GM21717 (cell line): ENCODE data around the gene RPS6KA2.
"Not testable (repeated sequence)": the region's sequence is repeated elsewhere in the genome, so short reads cannot be mapped to it uniquely, and the experiment has no call there.

ENCODE experiments used
- ATAC-seq: cut with Tn5 transposase; IDR thresholded peaks from one replicate; pipeline ENCODE4 v1.9.1; 2021; ENCODE audit warnings: mild to moderate bottlenecking, moderate library complexity; ENCODE audit not compliant: unreplicated experiment

Gene RPS6KA2

DNA sequence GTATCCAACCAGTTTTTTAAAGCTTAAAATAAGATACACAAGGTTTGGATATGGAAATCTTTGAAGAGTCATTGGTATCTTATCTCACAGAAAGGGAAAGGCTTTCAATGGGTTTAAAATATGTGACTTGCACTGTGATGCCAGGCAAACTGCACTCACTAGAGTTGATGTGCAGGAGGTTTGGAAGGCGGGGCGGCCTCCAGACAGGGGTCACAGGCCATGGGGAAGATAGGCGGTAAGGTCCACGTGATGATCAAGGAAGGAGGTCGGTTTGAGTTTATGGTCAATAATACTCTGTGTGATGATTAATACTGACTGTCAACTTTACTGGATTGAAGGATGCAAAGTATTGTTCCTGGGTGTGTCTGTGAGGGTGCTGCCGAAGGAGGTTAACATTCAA is 31.1 kb downstream of the RPS6KA2 start:
- ATAC-seq: no peak

DNA sequence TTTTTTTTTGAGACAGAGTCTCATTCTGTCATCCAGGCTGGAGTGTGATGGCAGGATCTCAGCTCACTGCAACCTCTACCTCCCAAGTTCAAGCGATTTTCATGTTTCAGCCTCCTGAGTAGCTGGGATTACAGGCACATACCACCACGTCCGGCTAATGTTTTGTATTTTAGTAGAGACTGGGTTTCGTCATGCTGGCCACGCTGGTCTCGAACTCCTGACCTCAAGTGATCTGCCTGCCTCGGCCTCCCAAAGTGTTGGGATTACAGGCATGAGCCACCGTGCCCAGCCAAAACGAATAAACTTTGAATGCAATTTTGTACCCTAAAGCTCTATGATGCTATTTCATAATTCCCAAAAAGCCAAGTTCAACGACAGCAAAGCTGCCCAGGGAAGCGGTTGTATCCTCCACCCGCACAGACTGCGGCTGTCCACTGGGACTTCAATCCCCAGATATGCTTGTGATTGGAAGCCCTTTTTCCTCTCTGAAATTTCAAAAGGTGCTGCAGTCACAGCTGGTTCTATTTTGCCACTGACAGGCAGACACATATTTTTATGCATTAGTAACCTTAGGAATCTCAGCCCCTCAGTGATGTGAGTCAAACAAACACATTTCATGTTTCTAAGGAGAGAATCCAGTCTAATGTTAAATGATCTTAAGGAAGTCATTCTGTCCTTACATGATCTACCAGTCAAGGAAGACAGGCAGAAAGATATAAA is 31.8 kb downstream of the RPS6KA2 start:
- ATAC-seq: no peak

GRCh38 chr6:166592821-166593220 is 34.2 kb downstream of the RPS6KA2 start:
- ATAC-seq: no peak

GRCh38 chr6:166591961-166592520 is 35.0 kb downstream of the RPS6KA2 start:
- no peak for ATAC-seq

DNA sequence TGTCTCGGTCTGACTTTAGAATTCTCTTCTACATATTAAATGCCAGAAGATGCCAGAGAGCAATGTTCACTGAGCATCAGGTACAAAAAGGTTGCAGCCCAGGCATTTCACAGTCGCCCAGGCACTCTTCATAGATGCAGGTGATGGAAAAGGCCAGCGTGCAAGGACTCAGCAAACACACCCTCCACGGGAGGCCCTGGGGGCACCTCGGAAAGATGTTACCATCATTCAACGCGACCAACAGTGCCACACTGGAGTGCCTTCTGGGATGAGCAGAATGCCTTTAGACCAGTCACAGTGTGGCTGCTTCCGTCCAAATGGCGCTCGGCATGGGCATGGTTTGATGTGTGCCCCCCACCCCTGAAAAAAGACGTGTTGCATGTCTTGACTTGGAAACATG is 36.0 kb downstream of the RPS6KA2 start:
- no peak for ATAC-seq

GRCh38 chr6:166589786-166590574 is 37.1 kb downstream of the RPS6KA2 start:
- ATAC-seq: no peak

DNA sequence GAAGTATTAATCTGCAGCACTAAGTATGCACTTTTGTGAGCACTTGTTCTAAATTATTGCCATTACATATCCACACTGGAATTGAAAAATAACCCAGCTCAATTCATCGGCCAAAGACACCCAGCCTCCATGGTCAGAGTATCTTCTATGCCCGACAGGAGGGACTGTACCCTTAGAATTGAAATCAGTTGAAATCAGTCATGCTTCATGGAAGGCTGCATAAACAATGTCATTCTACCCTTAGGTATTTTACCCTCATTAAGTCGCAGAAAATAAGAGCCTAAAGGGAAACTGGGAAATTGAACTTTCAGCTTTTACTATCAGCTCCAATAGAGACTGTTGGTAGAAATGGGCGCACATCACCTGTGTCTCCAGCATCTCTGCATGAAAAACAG is 37.7 kb downstream of the RPS6KA2 start:
- ATAC-seq: peak; percentile 14

DNA sequence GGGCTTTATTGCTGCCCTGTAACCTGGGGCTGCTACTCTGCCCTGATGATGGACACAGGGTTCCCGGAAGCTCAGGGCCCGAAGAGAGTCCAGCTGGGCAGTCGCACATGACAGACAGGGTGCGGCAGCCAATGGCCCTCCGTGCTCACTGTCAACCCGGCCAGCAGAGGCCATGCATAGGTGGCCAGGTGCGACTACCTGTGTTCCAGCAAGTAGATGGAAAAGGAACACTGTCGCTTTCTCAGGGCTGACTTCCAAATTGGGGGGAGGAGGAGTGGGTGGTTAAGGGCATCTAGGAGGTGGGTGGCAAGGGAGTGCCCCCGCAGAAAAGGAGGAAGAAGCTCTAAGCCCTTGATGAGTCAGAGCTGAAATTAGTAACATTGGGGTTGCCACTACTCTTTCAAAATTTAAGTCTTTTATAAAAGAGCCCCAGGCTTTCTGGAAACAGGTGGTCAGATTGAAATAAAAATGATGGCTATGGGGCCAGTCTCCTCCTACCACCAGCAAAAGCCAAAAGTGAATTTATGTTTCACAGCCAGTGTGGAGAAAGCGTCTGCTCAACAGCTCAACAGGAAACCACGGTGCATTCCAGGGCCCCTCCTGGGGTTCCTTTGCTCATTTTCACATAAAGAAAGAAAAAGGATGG is 38.2 kb downstream of the RPS6KA2 start:
- peak; percentile 25 for ATAC-seq

DNA sequence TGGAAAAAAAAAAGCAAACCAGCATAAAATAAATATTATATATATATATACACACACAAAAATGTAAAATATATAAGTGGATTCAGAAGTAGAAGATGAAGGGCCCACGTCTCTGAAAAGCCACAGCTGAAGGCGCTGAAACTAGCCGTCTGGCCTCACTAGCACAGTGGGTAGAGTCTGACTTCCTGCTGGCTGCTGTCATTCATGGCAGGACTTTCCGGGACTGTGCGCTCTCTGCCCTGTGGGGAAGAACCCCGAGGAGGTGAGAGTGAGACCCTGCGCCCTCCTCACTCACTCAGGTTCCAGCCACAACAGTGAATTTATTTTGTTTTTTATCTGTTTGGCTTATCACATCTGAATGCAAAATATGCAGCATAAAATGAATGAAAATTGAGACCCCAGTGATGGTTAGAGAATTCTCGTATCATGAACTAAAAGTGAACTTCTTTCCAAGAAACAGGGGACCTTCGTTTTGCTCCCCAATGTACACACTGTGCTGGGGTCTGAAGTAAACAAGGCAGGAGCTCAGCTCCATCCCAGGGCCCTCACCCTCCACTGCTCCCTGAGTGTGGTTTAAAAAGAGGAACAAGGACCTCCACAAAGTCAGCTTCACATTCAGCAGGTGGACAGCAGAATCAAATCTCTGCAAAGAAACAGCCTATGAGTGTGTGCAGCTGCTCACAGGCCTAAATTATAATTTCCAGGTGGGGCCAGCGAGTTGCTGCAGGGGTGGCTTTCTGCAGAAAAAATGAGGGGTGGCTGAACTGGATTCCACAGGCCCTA is 39.2 kb downstream of the RPS6KA2 start:
- ATAC-seq: peak; percentile 85

DNA sequence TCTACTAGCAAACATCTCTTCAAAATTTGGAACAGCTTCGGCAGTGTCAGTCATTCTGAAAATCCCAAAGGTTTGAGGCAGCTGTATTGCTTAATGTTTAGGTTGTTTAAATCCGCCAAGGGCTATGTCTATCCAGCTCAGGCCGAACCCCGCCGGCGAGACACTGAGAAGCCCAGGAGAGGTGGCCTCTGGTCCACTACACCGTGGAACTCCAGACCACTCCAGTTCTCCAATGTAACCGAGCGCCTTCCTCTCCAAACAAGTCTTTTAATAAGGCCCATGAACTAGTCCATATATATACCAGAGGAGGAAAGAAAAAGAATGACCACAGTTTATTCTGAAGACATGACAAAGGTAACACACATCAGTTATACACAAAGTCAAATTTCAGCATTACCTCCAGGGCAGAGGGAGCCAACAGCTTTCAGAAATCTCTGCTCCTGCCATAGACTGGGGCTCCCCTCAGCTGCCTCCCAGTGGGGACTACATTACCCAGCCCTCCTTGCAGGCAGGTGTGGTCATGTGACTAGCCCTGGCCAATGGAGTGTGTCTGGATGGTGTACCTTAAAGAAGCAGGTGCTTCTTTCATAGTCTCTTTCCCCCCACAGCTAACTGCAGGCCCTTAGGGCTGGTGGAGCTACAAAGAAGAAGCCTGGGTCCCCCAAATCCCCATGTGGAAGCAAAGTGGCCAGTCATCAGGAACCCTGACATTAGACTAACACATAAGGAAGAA is 40.5 kb downstream of the RPS6KA2 start, which contains the start of gene RAMACL:
TSS of gene RAMACL (minus strand) at position 255 of the 733 bp plus-strand sequence. CDS start at position 54, 201 bp downstream.
- ATAC-seq: peak; percentile 67

DNA sequence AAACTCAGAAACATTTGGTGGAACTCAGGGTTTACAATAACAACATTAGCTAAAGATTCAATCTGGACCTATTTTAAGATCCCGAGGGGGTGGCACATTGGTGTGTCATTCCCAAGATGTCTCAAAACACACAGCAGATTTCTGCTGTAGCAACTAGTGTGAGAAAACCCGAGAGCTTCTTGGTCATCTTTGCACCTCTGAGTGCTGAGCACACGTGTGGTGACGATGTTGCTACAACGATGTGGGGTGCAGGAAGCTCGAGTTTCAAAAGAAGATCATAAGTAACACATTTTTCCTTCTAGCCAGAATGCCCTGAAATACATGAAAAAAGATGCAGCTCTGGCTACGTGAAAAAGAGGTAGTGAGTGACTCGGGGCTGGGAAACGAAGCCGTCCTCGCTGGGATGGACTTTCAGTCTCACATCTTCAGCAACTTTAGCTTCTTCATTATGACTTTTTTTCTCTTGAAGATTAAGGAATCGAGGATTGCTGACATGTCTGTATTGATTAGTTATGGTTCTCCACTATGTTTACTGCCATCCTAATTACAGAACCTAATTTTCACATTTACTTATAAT is 42.1 kb downstream of the RPS6KA2 start:
- ATAC-seq: no peak

DNA sequence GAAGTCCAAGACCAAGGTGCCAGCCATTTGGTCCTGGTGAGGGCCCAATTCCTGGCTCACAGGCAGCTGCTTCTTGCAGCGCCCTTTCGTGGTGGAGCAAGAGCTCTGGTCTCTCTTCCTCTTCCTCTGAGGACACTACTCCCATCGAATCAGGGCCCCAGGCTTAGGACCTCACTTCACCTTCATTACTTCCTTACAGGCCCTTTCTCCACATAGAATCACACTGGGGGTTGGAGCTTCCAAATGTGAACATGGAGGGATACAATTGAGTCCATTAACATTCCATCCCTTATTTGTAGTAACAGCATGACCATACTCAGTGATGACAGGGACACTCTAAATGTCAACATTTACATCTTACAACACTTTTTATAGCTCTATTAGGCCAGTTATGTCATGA is 42.9 kb downstream of the RPS6KA2 start:
- no peak for ATAC-seq

- no peak for ATAC-seq
Measured at GRCh38 chr6:166583230-166583965, 43.7 kb downstream of the RPS6KA2 start.

DNA sequence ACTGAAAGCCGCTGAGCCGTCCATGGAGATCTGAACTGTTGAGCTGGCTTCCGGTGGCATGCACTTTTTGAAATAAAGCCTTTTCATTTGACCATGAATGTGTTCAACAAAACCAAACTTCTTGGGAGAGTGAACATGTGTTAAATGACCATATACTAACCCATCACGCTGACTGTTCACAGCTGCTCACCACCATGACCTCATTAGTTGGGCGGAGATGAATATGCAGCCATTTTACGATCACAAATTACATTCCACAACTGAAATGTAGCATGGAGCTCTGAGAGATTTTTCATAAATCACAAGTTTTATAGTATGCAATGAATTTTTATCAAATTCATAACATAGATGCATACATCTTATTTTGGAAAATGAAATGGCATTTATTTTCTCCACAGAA is 44.8 kb downstream of the RPS6KA2 start:
- ATAC-seq: no peak

- not testable (repeated sequence) for ATAC-seq
Measured at GRCh38 chr6:166581801-166582200, 45.2 kb downstream of the RPS6KA2 start.

DNA sequence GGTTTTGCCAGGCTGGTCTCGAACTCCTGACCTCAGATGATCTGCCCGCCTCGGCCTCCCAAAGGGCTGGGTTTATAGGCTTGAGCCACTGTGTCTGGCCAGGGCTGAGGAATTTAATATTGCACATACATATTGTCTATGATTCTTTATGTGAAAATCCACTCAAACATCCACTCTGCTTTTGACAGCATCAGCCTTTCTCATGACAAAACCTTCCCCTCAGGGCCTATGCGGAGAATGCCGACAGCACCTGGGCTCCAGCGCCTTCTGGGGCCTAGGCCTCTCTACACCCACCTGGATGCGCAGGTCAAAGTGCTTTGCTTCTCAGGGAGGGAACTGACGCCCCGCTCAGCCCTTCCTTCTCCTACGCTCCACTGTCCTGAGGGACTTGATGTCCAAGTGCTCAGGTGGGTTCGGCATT is 46.0 kb downstream of the RPS6KA2 start:
- ATAC-seq: no peak

- no peak for ATAC-seq
Measured at GRCh38 chr6:166580076-166581050, 46.7 kb downstream of the RPS6KA2 start.
